GM13977 (cell line): ENCODE measurements around the gene PDE6A.

ENCODE experiments used
- DNase-seq: peaks from one replicate; pipeline ENCODE4 v3.0.0; 2012; ENCODE audit warnings: low spot score
- in situ Hi-C: fragments of 300-500 bp; cut with MboI; formaldehyde crosslinking; loops from one replicate; pipeline ENCODE4 v1.12.0; 2022; ENCODE audit warnings: low sequenced_read_pairs, low pct_unique_long_range_greater_than_20kb, mixed read lengths, inconsistent platforms; ENCODE audit not compliant: unreplicated experiment
- TF ChIP-seq, protein P1 (sequence below): IDR thresholded peaks from 2 replicates; pipeline ENCODE4 v1.5.1; 2012; ENCODE audit warnings: mild to moderate bottlenecking, control low read depth; ENCODE audit not compliant: insufficient read depth; ENCODE audit errors: extremely low read depth, missing control alignments

Gene PDE6A

GRCh38 chr5:149872351-149873040 is 72.1 kb downstream of the PDE6A start:
- in situ Hi-C loops, result no loop called here
- TF ChIP-seq, protein P1, sequence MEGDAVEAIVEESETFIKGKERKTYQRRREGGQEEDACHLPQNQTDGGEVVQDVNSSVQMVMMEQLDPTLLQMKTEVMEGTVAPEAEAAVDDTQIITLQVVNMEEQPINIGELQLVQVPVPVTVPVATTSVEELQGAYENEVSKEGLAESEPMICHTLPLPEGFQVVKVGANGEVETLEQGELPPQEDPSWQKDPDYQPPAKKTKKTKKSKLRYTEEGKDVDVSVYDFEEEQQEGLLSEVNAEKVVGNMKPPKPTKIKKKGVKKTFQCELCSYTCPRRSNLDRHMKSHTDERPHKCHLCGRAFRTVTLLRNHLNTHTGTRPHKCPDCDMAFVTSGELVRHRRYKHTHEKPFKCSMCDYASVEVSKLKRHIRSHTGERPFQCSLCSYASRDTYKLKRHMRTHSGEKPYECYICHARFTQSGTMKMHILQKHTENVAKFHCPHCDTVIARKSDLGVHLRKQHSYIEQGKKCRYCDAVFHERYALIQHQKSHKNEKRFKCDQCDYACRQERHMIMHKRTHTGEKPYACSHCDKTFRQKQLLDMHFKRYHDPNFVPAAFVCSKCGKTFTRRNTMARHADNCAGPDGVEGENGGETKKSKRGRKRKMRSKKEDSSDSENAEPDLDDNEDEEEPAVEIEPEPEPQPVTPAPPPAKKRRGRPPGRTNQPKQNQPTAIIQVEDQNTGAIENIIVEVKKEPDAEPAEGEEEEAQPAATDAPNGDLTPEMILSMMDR, result no peak
- no peak for DNase-seq

DNA sequence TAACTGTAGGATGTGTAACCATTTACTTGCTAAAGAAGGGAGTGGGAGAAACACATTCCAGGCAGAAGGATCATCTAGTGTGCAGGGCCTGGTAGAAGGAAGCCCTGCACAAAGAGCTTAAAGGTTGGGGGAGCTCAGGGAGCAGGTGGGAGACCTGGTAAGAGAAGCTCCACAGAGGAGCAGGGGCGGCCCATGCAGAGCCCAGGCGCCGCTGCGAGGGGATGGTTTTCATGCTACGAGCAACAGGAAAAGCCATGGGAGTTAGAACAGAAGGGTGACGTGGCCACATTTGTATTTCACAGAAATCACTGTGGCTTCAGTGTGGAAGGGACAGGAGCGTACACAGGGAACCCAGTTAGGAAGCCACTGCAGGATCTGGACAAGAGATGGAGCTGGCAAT is 73.1 kb downstream of the PDE6A start:
- DNase-seq, result no peak
- TF ChIP-seq, protein P1, result no peak
- in situ Hi-C loops, result no loop called here

- in situ Hi-C loops, result no loop called here
- TF ChIP-seq, protein P1, result no peak
- no peak for DNase-seq
Observed at GRCh38 chr5:149870697-149871096, 73.9 kb downstream of the PDE6A start.

DNA sequence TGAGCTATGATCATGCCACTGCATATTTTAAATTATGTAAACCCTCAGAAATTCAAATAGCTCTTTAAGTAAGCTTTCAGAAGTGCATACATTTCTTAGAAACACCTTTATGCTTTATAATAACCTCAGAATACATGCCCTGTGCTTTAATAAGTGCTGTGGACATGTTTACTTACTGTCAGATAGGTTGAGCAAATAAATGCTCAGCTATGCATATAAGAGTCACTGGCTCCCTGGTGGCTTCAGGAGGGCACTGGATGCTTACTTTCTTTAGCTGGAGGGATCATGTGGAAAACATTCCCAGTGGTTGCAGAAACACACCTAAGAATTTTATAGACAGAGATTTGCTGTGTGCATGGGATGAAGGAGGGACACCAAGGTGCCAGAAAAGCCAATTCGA is 74.4 kb downstream of the PDE6A start:
- in situ Hi-C loops, result no loop called here
- TF ChIP-seq, protein P1, result no peak
- no peak for DNase-seq

- TF ChIP-seq, protein P1, result no peak
- no peak for DNase-seq
- in situ Hi-C loops, result no loop called here
Observed at GRCh38 chr5:149869411-149869821, 75.2 kb downstream of the PDE6A start.

DNA sequence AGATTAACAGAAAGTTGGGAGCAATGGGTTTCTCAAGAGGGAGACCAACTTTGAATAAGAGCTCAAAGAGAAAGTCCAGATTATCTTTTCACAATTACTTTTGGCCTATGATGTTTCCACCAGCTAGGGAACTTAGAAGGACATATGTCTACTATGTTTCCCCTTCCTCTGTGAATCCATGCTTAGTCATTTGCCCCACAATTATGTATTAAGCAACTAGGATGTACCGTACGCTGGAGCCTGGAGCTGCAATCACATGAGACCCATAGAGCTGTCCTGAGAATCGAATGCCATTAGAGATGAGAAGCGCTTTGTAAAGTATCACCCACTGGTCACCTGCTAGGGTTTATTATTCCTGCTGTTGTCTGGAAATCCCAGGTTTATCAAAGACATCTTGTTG is 78.8 kb downstream of the PDE6A start:
- no peak for DNase-seq
- in situ Hi-C loops, result no loop called here
- TF ChIP-seq, protein P1, result no peak
